ENCODE measurements around the gene AP3S2.

The AP3S2 gene

DNA sequence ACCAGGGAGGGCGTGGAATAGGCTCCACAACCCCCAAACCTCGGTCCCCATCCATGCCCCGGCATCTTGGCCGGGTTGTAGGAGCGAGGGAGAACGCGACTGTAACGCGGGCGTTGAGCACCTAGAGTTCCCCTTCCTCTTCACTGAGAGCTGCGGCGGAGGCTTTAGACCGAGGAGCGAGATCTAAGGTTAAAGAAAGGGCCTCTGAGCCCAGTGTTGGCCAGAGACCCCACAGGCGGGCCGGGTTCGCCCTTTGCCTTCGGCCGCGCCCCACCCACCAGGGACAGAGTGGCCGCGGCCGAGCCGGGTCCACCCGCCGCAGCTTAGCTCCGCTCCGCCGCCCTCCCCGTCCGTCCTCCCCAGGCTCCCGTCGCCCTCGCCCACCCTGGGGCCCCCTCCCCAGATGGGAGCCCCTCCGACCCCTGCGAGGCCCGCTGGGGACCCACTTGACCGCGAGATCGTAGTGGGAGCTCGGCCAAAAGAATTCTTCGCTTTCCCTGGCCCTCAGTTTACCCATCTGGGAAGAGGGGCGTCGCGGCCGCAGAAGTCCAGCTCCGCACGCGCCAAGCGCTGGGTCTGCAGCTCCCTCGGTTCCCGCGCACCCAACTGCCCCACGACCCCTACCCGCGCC lies 79.6 kb downstream of the AP3S2 start:
- no peak for DNase-seq (ENCODE audit: low spot score)

- DNase-seq (ENCODE audit: low spot score) = no peak
Measured at GRCh38 chr15:89813381-89814111, 80.2 kb downstream of the AP3S2 start.

- no peak for DNase-seq (ENCODE audit: low spot score)
Measured at GRCh38 chr15:89812847-89813320, 80.9 kb downstream of the AP3S2 start.

DNA sequence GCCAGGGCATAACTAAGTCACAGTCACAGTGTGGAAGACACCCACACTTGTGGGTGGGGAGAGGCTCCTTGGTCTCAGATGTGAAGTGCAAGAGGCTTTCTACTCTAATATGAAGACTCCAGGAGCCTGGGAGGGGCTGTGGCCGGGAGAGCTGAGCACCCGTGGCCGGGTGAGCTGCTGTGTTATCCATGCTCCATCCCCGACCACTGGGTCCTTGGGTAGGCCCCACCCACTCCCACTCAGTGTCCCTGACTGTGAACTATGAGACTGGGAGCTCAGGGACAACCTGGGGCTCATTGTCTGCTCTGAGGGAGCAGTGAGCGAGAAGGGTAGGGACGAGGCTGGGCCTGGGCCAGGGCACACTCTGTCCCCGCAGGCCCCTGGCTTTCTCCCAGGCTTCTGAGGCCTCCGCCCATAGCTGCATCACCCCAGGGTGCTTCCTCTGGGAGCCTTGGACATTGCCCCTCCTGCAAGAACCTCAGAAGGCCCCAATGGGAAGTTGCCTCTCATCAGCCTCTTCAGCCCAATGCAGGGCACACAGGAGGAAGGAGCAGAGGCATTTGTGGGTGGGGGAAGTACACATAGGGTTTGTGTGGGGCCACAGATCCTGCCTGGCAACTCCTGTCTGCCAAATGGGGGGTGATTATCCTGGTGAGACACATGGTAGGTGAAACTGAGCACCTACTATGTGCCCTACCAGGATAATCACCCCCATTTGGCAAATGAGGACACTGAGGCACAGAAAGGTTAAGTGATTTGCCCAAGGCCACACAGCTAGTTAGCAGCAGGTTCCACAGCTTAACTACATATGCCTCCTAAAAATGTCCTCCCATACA lies 81.6 kb downstream of the AP3S2 start:
- no peak for DNase-seq (ENCODE audit: low spot score)

- no peak for DNase-seq (ENCODE audit: low spot score)
Measured at GRCh38 chr15:89810837-89811236, 83.0 kb downstream of the AP3S2 start.

DNA sequence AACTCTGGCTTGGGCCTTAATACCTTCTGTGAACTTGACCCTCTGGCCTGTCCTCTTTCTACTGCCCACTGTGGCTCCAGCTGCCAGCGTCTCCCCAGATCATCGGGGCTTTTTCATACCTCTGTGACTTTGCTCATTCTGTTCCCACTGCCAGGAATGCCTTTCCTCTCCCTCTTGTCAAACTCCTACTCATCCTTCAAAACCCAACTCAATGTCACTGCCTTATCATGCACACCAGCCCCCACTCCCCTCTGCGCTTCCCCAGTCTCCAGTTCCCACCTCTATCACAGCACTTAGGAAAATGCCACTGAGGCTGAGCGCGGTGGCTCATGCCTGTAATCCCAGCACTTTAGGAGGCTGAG lies 84.0 kb downstream of the AP3S2 start:
- no peak for DNase-seq (ENCODE audit: low spot score)

- no peak for DNase-seq (ENCODE audit: low spot score)
Measured at GRCh38 chr15:89809093-89809786, 84.6 kb downstream of the AP3S2 start.

DNA sequence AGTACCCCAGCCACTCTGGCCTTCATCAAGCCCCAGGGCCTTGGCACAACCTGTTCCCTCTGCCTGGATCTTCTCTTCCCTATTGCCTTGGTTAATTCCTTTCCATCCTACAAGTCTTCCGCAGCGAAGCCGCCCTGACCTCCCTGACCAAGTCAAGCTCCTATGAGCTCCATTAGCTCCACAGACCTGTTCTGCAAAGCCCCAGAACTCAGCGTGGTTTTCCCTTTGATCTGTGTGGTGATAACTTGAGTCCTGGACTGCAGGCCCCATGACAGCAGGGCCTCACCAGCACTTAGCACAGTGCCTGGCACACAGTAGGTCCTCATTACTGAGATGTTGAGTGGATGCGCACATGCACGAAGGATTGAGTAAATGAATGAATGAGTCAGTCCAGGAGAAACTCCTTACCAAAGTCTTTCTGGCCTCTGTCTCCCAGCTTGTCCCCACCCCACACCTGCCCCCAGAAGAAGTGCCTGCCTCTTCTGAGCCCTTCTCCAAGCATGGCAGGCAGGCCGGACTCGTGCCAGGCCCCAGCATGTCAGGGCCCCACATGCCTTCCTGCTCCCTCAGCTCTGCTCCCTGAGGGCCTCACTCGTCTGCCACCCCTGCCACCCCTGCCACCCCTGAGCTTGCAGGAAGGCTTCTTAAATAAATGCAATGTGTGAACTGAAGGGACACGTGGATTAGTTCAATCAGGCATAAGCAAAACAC lies 85.5 kb downstream of the AP3S2 start:
- DNase-seq (ENCODE audit: low spot score) = no peak

GRCh38 chr15:89807689-89808088 lies 86.1 kb downstream of the AP3S2 start:
- no peak for DNase-seq (ENCODE audit: low spot score)

DNA sequence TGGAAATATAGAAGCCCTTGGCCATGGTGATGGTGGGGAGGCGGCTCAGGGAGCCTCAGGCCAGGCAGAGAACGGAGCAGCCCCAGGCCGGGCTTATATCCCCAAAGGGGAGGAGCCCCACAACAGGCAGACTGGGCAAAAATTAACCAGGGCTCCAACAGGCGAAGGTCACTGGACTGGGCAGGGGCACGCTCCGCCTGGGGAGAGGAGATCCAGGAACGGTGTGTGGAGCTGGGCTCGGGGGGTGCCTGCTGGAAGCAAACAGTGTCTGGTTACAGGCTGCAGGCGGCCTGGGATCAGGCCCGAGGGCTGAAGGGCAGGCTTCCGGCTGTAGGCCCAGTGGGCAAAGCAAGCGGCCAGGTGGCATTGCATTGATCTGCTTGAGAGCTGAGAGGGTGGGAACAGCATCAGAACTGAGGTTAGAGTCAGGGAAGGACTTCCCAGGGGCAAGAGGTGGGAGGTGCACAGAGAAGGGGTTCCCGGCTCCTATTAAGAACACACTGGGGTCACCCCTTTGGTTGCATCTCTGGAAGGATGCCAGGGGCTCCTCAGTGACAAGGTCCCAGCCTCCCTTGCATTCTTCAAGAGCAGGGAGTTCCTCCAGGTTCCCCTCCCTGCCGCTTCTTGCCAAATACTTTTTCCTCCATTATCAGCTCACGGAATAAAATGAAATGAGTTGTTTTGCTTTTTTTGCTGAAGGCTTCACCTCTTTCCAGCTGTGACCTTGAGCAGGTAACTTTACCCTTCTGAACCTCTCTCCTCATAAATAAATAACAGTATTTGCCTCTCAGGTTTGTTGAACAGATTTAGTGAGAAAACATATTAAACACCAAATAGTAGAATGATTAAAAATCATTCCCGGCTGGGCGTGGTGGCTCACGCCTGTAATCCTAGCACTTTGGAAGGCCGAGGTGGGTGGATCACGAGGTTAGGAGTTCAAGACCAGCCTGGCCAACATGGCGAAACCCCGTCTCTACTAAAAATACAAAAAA lies 86.9 kb downstream of the AP3S2 start:
- no peak for DNase-seq (ENCODE audit: low spot score)

- DNase-seq (ENCODE audit: low spot score) = no peak
Measured at GRCh38 chr15:89806210-89806558, 87.6 kb downstream of the AP3S2 start.

GRCh38 chr15:89805241-89806209 lies 88.3 kb downstream of the AP3S2 start:
- no peak for DNase-seq (ENCODE audit: low spot score)

DNA sequence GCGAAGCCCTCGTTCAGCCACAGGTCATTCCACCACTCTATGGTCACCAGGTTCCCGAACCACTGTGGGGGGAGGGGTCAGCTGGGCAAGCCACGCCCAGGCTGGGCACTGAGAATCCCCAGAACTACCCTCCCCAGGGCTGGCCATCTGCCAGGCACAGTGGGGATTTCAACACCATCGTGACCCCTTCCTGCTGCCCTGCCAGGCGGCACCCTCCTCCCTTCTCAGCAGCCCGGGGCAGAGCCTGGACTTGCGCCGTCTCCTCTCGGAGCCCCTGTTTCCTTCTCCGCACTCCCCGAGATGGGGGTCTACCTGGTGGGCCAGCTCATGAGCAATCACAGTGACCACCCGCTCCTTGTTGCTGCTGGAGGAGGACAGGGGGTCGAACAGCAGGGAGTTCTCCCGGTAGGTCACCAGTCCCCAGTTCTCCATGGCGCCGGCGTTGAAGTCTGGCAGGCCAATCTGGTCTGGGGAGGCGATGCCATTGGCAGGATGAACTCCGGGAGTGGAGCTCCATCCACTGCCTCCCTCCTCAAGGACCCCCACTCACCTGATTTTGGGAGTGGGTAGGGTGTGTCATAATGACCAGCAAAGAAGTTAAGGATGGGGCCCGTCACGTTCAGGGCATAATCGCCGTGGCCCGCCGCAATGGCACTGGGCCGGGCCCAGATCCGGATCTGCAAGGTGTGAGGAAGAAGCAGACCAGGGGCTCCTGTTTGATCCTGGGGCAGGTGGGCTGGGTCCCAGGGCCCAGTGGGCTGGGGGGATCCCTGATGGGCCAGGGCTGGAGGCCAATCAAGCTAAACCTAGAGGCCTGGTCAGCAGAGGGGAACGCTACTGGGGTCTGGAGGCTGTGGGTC lies 89.6 kb downstream of the AP3S2 start:
- no peak for DNase-seq (ENCODE audit: low spot score)

GRCh38 chr15:89802986-89803824 lies 90.6 kb downstream of the AP3S2 start:
- no peak for DNase-seq (ENCODE audit: low spot score)

DNA sequence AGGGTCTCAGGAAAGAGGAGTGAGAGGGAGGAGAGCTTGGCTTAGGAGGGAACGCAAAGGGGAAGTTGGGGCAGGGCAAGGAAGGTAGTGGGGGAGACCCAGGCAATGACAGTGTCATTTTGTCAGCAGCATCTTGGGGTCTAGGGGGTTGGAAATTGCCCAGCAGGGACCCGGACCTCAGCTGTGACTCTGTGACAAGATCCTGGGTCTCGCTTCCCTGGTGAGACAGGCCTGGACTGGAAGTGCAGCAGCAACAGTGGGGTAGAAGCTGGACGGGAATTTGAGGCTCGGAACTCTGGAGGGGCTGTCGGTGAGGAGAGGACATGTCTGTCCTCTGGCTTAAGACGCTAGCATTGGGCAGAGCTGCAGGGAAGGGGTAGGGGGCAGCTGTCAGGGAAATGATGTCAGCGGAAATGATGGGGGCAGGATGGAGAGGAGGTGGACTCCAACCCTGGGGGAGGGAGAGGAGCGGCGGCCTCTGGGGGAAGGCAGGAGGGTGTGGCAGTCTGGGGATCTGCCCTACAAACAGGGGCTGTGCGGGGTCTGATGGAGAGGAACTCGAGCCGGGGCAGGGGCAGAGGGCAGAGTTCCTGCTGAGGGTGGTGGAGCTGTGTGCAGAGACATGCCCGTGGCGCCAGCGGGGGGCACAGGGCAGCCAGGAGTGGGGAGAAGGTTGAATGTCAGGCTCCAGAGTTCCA lies 91.4 kb downstream of the AP3S2 start:
- DNase-seq (ENCODE audit: low spot score) = no peak

GRCh38 chr15:89801471-89802195 lies 92.2 kb downstream of the AP3S2 start:
- DNase-seq (ENCODE audit: low spot score) = no peak

All from pons (tissue), 1 donor.